ENCODE results near the gene ELMOD1. TPM values are rescaled to one million over a fixed set of nuclear protein-coding genes. Genes with fewer than 3 reads are reported as not detected.

ELMOD1 gene
- total and polyA plus RNA-seq, 10 of the 15 experiments (the other 5 are each of a cell fraction or from before 2014, with no cell fraction given), result not detected

- intact Hi-C loops (cut with micrococcal nuclease; ENCODE audit: unreplicated experiment), result no loop called here
- H4K20me1 ChIP-seq (ENCODE audit: control insufficient read depth, insufficient read depth), result no peaks in the 10 kb centered on the region
- no TSS peak for BruUV-seq (replicated peaks)
- no peak overlapping the region for H3K4me2 ChIP-seq (ENCODE audit: control insufficient read depth, insufficient read depth)
- no peaks in the 10 kb centered on the region for H3K36me3 ChIP-seq (ENCODE audit: control insufficient read depth in 2 of 2, insufficient read depth in 2 of 2, low read length in 1 of 2)
- TF ChIP-seq PKNOX1 (IDR thresholded peaks at IDR 0.05) (no peak), POU2F2 (IDR thresholded peaks at IDR 0.05; ENCODE audit: borderline replicate concordance, low read depth, low read length) (no peak), CUX1 (IDR thresholded peaks at IDR 0.05; ENCODE audit: insufficient replicate concordance, low read depth, low read length) (no peak), CREM (IDR thresholded peaks at IDR 0.05; ENCODE audit: low read depth) (no peak)
- no peaks in the 10 kb centered on the region for H3K27me3 ChIP-seq (replicated peaks in 1 of 2; ENCODE audit: control insufficient read depth in 2 of 2, insufficient read depth in 2 of 2, low read length in 1 of 2)
- H3K9me3 ChIP-seq (replicated peaks; ENCODE audit: control insufficient read depth, insufficient read depth, low read length), result no peaks in the 10 kb centered on the region
- peaks cover 7% of the 10 kb centered on the region for H3K79me2 ChIP-seq (ENCODE audit: control insufficient read depth, insufficient read depth, low read length)
- no peak for ATAC-seq
- ChIA-PET RAD21 (ENCODE audit: unreplicated experiment) (interaction anchor here (2.6 kb wide), 1 partner anchor 119 kb away, joined by 16 read pairs; no protein-coding TSS in a partner anchor), CTCF (interaction anchor here (21.6 to 21.8 kb wide), 2 partner anchors 21 to 122 kb away, joined by 311 to 536 read pairs; no protein-coding TSS in a partner anchor), POLR2A (interaction anchor here (0.6 to 0.7 kb wide), 2 partner anchors 231 to 1146 kb away, joined by 6 read pairs; no protein-coding TSS in a partner anchor), SMC1A (ENCODE audit: uncharacterized antibody, unreplicated experiment) (interaction anchor here (0.6 to 1.2 kb wide), 2 partner anchors 20 to 328 kb away, joined by 3 read pairs; no protein-coding TSS in a partner anchor)
- no peak for FAIRE-seq
- no peak overlapping the region for H2AFZ ChIP-seq (ENCODE audit: control insufficient read depth, low read depth, low read length)
- no peak overlapping the region for H3K9ac ChIP-seq (ENCODE audit: control insufficient read depth, insufficient read depth, low read length)
- H3K4me3 ChIP-seq, result no peak overlapping the region
- DNase-seq (ENCODE audit: low read depth, low spot score), result no peak
- 85% methylated on average over 12 of the region's 12 CpGs for WGBS (ENCODE audit: insufficient coverage, insufficient replicate concordance, low lambda C conversion rate, missing lambda C conversion rate)
- in situ Hi-C loops (cut with MboI), result loop anchor here (10.0 kb wide), 1 partner anchor 325 kb away; no protein-coding TSS in a partner anchor
- peaks cover 20% of the 10 kb centered on the region; the same call in 1 of the 2 replicates for H3K4me1 ChIP-seq (ENCODE audit: control insufficient read depth, insufficient read depth, low read length)
- no peak overlapping the region for H3K27ac ChIP-seq (ENCODE audit: control insufficient read depth, insufficient read depth)
Observed at GRCh38 chr11:107570015-107570414, 20.9 kb upstream of the ELMOD1 start.

All from GM12878 (cell line).